ENCODE results near the gene ALDOA.

Gene ALDOA

GRCh38 chr16:30070490-30070889 is 4.9 kb downstream of the ALDOA start:
- DNase-seq = no peak

GRCh38 chr16:30075503-30076275 is 10.1 kb downstream of the ALDOA start, which contains the start of gene PPP4C:
PPP4C (plus strand) TSS chr16:30075994; CDS start chr16:30076378, 384 bp downstream.
- peak; percentile 52 for DNase-seq

GRCh38 chr16:30076276-30076791 is 10.8 kb downstream of the ALDOA start:
- no peak for DNase-seq

GRCh38 chr16:30077656-30078055 is 12.1 kb downstream of the ALDOA start:
- DNase-seq = no peak

GRCh38 chr16:30078744-30079143 is 13.2 kb downstream of the ALDOA start:
- no peak for DNase-seq

GRCh38 chr16:30079480-30079879 is 13.9 kb downstream of the ALDOA start:
- DNase-seq = no peak

GRCh38 chr16:30082545-30083090 is 17.1 kb downstream of the ALDOA start:
- no peak for DNase-seq

GRCh38 chr16:30083216-30084055 is 17.9 kb downstream of the ALDOA start:
- no peak for DNase-seq

GRCh38 chr16:30084096-30084815 is 18.7 kb downstream of the ALDOA start:
- DNase-seq = no peak

GRCh38 chr16:30084816-30085159 is 19.2 kb downstream of the ALDOA start:
- no peak for DNase-seq

- no peak for DNase-seq
Measured at GRCh38 chr16:30085247-30085646, 19.7 kb downstream of the ALDOA start.

GRCh38 chr16:30085820-30086219 is 20.3 kb downstream of the ALDOA start:
- no peak for DNase-seq

- DNase-seq = no peak
Measured at GRCh38 chr16:30086291-30087140, 21.0 kb downstream of the ALDOA start.

- no peak for DNase-seq
Measured at GRCh38 chr16:30087181-30087898, 21.8 kb downstream of the ALDOA start.

GRCh38 chr16:30088237-30088831 is 22.8 kb downstream of the ALDOA start:
- DNase-seq = no peak

- no peak for DNase-seq
Measured at GRCh38 chr16:30088832-30089624, 23.5 kb downstream of the ALDOA start.

- no peak for DNase-seq
Measured at GRCh38 chr16:30090610-30091331, 25.2 kb downstream of the ALDOA start.

GRCh38 chr16:30091474-30092372 is 26.2 kb downstream of the ALDOA start, which contains the start of gene TBX6:
TBX6 (minus strand) TSS chr16:30091924; CDS start chr16:30091193, 731 bp downstream.
- DNase-seq = peak; percentile 85

Measured in DMS153 (cell line).